ENCODE data around the gene CAMK1.

CAMK1 gene

DNA sequence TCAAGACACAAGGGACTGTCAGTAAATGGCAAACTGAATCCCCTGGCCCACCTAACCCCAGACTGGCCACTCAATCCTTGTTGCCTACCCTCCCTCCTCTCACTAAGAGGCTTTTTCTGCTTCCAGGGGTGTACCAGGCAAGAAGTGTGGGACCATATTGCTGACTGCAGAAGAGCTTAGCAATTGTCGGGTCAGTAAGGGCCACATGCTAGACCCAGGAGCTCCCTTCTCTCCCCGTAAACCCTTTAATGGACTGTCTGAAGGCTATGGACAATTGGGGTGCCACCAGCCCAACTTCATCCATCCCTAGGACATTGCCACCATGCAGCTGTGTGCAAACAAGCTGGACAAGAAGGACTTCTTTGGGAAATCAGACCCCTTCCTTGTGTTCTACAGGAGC, 57.3 kb downstream of the CAMK1 start:
- DNase-seq (ENCODE audit: low read depth in 2 of 2): no peak

GRCh38 chr3:9710174-9710739, 59.5 kb downstream of the CAMK1 start:
- no peak for DNase-seq (ENCODE audit: low read depth in 2 of 2)

Data from stimulated activated CD8-positive, alpha-beta memory T cell treated with anti-CD3 and anti-CD28 coated beads, Interleukin-7, amount 100 ng/mL, for 1 hour (primary cell).